Stimulated activated CD4-positive, alpha-beta T cell treated with anti-CD3 and anti-CD28 coated beads, Interleukin-12 subunit alpha, Interleukin-12 subunit beta, amount 100 ng/mL, for 48 hours (primary cell): ENCODE results near the gene PLXNC1.
"Not testable (repeated sequence)": the region's sequence is repeated elsewhere in the genome, so short reads cannot be mapped to it uniquely, and the experiment has no call there.

Experiments
- DNase-seq, 3 donors: peaks; one replicate each; pipeline ENCODE4 v3.0.0-alpha.2; 2020; ENCODE audit warnings: low read depth in 2 of 3, low spot score in 1 of 3

Gene PLXNC1

DNA sequence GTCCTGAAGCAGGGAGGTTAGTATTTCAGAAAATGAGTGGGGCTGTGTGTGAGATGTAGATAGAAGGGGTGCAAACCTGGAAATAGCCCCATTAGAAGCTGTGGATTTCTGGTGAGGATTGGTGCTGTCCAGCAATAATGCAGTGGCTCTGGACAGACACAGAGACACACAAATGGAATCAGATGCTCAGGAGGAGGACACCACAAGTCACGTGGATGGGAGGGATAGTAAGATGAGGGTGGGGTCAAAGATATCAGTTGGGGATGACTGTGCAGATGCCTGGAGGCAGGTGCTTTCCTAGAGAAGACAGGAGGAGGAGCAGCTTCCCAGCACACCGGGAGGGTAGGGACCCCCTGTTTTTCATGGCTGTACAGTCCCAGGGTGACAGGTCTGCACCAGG lies 136.5 kb downstream of the PLXNC1 start:
- no peak for DNase-seq

- no peak for DNase-seq
Measured at GRCh38 chr12:94285943-94286582, 137.7 kb downstream of the PLXNC1 start.

GRCh38 chr12:94286583-94287244 lies 138.3 kb downstream of the PLXNC1 start:
- no peak for DNase-seq

DNA sequence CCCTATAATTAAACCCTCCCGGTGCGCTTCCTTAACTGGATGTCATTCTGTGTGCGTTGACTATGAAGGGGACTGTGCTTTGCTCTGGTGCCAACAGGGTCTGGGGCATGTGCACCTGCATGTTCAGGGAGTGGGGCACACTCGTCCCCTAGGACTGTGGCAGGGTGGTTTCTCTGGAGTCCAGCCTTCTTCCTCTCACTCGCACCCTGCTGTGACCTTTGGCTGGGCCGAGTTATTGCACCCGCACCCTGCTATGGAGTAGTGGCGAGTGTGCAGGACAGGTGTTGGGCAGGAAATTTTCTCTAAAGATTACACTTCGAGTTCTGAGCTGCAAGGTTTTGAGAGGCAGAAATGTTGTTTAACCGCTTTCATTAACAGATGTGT lies 138.9 kb downstream of the PLXNC1 start:
- no peak for DNase-seq

GRCh38 chr12:94289461-94290312 lies 141.3 kb downstream of the PLXNC1 start:
- DNase-seq = no peak

- DNase-seq = no peak
Measured at GRCh38 chr12:94290353-94290752, 142.0 kb downstream of the PLXNC1 start.

- DNase-seq = no peak
Measured at GRCh38 chr12:94297096-94297699, 148.8 kb downstream of the PLXNC1 start.

DNA sequence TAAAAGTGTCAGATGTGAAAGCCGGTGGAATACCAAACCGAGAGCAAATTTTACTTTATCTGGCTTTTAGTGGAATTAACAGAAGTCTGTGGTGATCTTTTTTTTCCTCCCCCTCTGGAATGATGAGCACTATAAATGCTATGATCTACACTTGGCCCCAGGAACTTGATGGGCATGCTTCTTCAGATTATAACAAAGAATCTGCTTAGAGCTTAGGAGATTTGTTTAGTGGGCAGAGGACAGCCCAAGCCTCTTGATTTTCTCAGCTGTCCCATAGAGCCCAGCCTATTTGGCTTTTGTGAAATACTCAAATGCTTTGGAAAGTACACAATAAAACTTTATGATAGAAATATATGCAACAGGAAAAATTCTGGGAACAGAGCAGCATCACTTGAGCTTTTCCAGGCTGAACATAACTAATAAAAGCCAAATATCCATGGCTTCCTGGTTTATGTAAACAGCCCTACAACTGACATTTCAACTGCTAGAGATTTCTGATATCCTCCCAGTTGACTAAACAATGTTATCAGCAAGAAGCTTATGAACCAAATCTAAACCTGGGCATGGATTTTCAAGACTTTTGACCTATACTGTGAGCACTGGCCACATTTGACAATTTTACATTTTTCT lies 149.6 kb downstream of the PLXNC1 start:
- DNase-seq = no peak

DNA sequence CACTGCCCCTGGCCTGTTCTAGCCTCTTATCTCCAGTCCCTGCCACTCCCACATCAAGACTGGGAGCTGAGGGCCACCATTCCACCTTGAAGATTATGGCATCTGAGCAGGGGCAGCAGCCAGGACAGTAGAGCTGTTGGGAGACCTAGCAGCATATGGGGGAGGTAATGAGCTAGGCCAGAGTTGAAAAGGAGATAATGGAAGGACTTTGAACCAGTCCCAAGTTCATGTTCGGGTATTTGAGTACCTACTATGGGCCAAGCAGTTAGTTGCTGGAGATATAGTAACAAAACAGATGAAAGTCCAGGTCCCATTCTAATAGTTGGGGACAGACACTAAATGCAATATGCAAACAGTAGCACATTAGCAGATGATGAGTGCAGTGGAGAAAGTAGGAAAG lies 151.5 kb downstream of the PLXNC1 start:
- no peak for DNase-seq

GRCh38 chr12:94304012-94304411 lies 155.6 kb downstream of the PLXNC1 start:
- DNase-seq = no peak

GRCh38 chr12:94304566-94305061 lies 156.2 kb downstream of the PLXNC1 start:
- DNase-seq = no peak

- peak; percentile 24 to 62 (median 34) for DNase-seq
Measured at GRCh38 chr12:94305130-94305957, 157.0 kb downstream of the PLXNC1 start.

- no peak for DNase-seq
Measured at GRCh38 chr12:94308612-94309011, 160.2 kb downstream of the PLXNC1 start.

GRCh38 chr12:94309373-94309772 lies 161.0 kb downstream of the PLXNC1 start:
- no peak for DNase-seq

- no peak for DNase-seq
Measured at GRCh38 chr12:94312378-94312777, 164.0 kb downstream of the PLXNC1 start.

DNA sequence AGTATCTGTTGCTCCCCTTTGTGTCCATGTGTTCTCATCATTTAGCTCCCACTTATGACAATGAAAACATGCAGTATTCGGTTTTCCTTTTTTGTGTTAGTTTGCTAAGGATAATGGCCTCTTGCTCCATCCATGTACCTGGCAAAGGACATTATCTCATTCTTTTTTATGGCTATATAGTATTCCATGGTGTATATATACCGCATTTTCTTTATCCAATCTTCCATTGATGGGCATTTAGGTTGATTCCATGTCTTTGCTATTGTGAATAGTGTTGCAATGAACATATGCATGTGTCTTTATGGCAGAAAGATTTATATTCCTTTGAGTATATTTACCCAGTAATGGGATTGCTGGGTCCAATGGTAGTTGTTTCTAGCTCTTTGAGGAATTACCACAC lies 168.2 kb downstream of the PLXNC1 start:
- not testable (repeated sequence) for DNase-seq

DNA sequence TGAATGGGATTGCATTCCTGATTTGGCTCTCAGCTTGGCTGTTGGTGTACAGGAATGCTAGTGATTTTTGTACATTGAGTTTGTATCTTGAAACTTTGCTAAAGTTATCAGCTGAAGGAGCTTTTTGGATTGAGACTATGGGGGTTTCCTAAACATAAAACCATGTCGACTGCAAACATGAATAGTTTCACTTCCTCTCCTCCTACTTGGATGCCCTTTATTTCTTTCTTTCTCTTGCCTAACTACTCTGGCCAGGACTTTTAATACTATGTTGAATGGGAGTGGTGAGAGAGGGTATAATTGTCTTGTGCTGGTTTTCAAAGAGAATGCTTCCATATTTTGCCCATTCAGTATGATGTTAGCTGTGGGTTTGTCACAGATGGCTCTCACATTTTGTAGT lies 169.8 kb downstream of the PLXNC1 start:
- DNase-seq = no peak

DNA sequence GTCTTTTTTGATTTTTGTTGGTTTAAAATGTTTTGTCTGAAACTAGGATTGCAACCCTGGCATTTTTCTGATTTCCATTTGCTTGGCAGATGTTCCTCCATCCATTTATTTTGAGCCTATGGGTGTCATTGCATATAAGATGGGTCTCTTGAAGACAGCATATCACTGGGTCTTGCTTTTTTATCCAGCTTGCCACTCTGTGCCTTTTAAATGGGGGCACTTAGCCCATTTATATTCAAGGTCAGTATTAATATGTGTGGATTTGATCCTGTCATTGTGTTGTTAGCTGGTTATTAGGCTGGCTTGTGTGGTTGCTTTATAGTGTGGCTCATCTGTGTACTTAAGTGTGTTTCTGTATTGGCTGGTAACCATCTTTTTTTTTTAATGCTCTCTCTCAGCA lies 171.7 kb downstream of the PLXNC1 start:
- DNase-seq = no peak

- no peak for DNase-seq
Measured at GRCh38 chr12:94322346-94322745, 174.0 kb downstream of the PLXNC1 start.

- no peak for DNase-seq
Measured at GRCh38 chr12:94326234-94326633, 177.9 kb downstream of the PLXNC1 start.
